GM18502 (cell line): Measurements from ENCODE around the gene CCBE1.
"Not testable (repeated sequence)": the region's sequence is repeated elsewhere in the genome, so short reads cannot be mapped to it uniquely, and the experiment has no call there.

Experiments
- ATAC-seq: cut with Tn5 transposase; IDR thresholded peaks from one replicate; pipeline ENCODE4 v1.9.1; 2021; ENCODE audit warnings: mild to moderate bottlenecking; ENCODE audit not compliant: unreplicated experiment, poor library complexity

The CCBE1 gene

DNA sequence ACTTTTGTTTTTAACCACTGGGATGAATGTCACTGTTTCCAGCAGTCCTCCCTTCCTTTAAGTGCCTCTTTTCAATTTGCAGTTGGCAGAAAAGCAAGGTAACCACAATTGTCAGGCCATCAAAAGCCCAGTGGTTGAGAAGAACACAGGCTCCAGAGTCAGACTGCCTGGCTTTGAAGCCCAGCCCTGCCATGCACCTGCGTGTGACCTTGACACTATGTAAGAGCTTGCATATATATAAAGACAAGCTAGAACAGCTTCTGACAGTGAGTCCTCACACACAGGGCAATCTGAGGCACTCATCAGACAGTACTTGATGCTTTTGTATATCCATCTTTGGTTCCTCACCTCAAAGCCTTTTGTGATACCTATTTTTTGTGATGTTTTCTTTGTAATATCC, 11.0 kb downstream of the CCBE1 start:
- no peak for ATAC-seq

DNA sequence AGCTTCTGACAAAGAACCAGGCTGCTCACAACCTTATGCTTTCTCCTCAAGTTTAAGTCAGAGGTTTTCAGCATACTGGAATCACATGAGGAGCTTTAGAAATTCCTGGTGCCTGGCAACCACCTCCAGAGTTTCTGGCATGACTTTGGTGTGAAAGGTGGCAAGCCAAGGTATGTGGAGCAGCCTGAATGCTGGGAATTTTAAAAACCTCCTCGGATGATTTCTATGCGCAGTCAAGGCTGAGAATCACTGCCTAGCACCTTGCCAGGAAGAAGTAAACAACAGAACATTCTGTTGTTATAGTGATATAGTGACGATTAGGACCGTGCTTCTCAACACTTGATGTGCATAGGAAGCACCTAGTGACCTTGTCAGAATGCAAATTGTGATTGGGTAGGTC, 11.7 kb downstream of the CCBE1 start:
- ATAC-seq: no peak

DNA sequence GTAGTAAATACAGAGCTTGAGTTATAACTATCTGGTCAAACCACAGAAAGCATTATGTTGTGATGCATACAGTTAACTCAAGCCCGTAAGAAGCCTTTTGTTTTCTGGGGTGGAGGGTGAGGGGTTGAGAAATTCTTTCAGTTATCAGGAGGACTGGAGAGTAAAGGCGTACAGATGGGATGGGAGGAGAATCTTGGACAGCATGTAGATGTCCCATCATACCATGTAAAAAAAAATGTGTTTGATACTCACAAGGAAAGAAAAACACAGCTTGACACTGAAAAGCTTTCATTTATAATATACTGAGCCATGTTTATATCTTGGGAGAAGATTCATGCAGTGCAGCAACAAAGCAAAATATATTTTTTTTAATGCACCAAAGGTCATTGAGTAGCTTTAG, 12.4 kb downstream of the CCBE1 start:
- no peak for ATAC-seq

DNA sequence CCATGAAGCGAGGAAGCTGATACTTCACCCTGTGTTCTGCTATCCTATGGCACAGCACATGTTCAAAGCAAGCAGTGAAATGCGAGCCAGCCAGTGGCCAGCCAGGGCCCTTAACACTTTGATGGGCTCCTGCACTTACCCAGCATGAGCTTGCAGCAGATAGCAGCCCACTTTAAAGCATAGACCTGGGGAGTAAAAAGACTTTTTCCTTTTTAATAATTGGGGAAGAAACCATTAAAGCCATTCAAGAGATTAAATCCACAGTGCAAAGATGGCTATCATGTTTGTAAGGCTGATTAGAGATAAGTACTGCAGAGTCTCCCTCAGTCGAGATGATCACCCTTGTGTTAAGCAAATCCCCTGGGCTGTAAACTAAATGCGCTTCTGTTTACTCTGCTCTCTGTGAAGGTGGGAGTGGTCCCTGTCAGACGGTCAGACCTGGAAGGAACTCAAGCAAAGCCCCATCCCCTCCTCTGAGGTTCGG, 15.7 kb downstream of the CCBE1 start:
- ATAC-seq: no peak

DNA sequence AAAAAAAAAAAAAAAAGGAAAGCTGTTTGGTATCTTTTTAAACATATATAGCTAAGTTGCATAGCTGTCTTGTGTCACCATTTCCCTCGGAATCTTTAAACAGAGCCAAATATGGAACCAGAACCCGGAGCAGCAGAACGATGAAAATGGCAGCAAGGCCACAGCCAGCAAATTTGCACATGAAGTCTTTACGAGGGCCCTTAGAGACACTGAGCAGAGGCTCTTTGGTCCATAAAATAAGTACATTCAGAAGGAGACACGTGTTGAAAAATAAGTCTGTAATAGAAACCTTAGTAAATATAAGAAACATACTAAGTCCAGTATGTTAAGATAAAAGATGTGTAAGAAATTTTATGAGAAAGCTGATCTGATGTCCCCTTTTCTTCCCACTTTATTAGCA, 16.2 kb downstream of the CCBE1 start:
- ATAC-seq: no peak

DNA sequence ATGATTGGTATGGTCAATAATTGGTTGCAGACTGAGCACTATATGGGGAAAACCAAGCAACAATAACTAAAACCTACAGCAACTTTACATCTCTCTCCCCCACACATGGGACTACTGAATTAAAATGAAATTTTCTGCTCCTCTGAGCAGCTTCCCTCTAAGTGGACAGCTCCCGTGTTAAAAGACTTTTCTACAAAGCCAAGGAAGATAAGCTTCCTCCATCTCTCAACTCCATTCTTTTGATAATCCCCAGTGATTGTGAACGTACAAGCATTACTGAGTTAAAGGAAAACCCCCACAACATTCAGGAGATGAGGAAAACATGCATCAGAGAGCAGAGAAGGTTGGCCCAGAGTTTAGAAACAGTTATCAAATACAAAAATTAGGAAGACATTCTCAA, 21.9 kb downstream of the CCBE1 start:
- ATAC-seq: no peak

DNA sequence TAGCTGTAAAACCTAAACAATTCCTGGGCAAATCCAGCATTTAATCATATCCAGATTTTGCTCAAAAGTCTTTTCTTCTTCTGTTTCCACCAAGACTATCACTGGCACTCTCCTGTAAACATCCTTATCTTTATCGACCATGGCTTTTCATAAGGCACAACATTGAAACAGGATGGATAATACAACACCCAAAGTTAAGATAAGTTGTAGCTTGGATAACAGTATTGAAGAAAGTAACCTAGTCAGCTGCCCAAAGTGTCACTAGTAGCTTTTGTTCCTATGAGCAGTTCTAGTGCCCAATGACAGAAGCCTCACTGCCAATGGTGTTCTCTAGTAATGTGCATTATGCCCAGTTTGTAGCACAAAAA, 22.3 kb downstream of the CCBE1 start:
- ATAC-seq: no peak

DNA sequence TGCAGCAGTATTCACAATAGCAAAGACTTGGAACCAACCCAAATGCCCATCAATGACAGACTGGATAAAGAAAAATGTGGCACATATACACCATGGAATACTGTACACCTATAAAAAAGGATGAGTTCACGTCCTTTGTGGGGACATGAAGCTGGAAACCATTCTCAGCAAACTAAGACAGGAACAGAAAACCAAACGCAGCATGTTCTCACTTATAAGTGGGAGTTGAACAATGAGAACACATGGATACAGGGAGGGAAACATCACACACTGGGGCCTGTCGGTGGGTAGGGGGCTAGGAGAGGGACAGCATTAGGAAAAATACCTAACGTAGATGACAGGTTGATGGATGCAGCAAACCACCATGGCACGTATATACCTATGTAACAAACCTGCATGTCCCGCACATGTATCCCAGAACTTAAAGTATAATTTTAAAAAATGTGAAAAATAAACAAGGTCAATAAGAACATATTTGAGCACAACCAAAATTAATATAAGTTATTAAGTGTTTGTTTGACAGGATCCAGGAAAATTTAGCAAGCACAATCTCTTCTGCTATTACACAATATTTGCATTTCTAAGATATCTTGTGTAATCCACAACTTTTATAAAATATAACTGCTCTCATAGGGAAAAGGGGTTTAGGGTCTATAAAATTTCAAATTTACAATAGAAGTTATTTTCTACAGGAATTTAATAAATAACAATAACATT, 22.9 kb downstream of the CCBE1 start:
- ATAC-seq: no peak

DNA sequence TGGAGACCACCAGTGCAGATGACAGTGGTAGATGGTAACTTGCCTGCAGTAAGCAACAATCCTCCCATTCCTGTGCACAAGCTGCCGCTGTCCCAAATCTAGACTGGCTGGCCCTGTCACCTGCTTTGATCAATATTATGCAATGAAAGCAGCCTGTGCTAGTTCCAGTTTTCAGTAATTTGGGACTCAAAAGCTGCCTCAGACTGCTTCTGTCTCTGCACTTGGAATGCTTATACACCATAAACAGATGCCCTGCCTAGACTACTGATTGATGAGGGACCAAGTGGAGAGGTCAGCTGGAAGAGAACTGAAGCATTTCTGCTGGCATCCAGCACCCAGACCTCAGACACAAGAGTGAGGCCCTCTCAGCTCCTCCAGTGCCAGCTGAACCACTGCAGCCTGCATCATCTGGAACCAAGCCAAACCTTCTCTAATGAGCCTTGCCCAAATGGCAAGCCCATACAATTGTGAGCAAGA, 24.9 kb downstream of the CCBE1 start:
- no peak for ATAC-seq

DNA sequence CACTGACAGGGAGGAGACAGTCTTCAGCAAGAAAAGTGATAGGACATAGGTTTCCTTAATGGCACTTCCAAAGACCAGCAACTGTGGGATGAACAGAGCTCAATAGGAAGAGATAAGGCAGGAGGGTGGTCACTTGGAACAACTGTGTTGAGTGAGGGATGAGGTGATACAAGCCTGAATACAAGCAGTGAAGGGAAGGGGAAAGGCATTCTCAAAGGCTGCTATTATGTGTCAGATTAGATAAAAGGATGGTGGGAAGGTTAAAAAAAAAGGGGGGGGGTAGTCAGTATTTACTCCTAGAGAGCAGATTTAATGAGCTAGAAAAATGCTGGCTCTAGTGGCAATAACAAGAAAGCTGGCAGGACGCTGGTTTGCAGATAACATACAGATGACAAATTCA, 25.7 kb downstream of the CCBE1 start:
- no peak for ATAC-seq

DNA sequence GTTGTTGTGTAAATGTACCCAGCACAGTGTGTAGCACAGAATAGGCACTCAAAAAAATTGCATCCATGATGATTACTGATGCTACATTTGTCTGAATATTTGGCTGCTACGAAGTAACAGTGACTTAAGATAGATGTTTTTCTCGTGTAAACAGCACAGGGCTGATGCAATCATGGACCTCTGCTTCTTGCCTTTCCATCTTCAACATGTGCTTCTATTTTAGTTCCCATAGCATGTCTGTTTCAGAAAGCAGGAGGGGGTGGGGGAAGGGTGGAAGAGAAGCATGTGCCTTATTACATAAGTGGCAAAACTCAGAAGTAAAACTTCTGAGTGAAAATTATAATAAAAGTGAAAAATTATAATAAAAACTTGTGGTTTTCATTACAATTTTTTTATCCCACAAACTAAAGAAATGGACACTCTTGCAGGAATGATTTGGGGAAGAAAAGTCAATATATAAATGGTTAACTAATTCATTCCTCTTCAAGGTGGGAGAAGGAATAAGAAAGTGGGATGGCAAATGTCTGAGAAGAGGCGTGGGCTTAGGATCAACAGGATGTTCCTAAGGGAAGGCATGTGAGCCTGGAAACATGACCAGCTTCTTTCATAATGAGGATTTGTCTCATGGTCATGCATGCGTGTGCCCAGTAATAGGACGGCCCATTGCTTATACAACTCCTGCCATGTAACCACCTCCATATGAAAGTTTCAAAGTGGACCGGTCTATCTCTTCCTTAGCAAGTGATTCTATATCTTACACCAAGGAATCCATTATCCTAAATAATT, 27.2 kb downstream of the CCBE1 start:
- ATAC-seq: no peak

DNA sequence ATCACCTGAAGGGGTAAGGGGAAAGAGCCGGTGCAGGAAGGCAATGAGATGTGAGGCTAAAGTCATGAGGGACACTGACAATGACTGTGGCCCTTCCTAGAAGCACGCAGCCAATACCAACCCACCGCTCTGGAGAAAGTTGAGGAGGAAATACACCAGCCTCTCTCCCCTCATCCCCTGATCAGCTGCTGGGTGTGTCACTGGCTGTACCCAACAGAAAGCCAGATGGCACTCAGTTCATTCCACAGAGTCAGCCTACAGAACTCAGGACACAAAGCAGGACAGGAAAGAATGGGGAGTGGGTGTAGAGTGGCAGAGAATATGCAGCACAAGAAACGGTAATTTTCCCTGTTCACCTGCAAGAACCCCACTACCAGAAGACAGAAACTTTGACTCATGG, 29.7 kb downstream of the CCBE1 start:
- no peak for ATAC-seq

DNA sequence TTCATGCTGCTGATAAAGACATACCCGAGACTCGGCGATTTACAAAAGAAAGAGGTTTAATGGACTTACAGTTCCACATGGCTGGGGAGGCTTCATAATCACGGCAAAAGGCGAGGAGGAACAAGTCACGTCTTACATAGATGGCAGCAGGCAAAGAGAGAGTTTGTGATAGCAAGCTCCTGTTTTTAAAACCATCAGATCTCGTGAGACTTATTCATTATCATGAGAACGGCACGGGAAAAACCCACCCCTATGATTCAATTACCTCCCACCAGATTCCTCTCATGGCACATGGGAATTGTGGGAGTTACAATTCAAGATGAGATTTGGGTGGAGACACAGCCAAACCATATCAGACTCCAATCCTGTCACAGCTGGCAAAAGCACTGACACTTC, 31.2 kb downstream of the CCBE1 start:
- not testable (repeated sequence) for ATAC-seq

DNA sequence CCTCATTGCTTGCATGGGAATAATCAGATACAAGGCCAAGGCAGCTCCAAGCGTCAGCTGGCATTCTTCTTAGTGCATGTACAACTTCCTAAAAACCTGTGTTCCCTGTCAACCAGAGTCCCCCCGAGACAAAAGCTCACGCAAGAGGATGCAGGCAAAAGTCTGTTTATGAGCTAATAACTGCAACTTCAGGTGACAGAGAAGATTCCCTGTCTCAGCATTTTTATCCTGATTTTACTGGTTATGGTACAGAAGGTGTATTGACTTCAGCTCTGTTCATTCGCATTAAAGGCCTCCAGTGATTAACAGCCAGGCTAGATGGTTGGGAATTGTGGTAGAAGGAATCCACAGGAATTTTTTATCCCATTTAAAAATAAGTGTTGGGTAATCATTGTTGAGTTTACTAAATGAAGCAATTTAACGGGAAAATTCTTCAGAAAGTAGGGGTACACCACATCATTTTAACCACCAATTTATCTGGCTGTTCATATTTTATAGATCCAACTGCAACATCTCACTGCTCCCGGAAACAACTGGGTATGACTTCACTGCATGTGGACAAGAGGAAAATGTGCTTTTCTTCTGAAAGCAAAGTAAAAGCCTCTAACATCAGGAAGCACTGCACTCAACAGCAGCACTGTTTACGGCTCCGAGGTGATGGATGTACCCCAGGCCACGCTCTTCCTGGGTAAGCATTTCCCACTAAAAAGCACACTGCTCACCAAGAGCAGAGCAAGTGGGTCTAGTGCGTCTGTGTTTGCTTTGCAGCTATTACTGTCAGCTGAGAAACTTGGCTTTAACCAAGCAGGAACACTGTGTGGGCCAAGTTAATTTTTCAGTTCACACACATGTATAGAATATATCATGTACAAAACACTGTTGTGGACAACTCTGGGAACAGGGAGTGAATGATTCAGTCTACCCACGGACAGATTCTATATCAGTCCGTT, 31.9 kb downstream of the CCBE1 start:
- no peak for ATAC-seq

DNA sequence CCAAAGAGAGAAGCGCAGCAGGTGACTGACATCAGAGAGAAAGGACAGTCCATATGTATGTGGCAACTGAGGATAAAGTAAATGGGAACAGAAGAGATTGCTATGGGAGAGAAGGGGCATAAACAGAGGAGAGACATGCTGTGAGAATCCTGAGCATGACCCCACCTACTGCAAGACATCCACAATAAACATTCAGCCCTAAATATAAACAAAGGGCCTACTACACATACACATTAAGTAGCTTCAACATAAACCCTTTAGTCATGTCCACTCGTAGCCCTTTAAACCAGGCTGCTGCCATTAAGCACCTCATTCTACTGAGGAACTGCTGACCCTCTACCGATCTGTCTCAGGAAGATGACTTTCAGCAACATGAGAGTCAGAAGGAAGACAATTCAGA, 32.9 kb downstream of the CCBE1 start:
- no peak for ATAC-seq

DNA sequence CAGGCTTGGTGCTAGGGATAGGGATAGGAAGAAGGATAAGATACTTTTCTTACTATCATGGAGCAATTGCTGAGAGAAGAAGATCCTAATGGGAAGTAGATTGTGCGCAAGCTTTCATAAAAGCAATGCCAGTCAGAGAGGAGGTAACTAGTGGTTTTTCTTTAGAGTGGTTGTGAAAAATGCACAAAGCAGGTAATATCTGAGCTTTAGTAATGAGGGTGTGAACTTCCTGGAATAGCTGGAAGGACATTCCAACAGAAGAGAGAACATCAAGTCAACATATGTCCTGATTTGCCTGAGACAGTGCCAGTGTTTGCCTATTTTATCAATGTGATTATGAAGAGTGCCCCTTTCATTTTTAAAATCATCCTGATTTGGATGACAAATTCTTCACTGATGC, 34.1 kb downstream of the CCBE1 start:
- ATAC-seq: no peak

DNA sequence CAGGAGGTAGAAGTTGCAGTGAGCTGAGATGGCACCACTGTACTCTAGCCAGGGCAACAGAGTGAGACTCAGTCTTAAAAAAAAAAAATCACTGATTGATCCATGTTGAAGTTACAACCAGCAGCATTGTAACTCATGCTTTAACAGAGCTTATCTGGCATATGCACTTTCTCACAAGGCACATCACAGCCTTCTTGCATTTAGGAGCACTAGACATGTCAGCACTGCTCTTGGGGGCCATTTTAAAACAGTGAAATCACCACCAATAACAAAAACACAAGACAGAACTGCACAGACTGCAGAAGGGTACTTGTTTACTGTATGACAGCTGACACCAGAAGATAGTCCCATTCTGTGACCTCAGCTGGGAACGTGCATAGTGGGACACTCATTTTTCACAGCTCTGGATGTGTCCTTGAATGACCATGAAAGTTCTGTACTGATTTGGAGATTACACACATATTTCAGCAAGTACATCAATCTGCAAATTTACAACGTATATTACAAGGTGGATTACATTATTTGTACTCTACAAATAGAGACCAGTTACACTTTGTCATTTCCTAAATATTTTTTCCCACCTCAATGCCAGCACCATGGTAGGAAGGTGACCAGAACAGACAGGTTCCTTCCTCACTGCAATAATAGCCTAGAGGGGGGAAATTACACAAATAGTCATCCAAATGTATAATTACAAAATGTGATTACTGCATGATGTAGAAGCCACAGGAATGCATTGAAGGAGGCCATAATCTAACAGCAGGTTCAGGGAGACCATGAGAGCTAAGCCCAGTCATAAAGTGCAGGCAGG, 35.1 kb downstream of the CCBE1 start:
- ATAC-seq: no peak

DNA sequence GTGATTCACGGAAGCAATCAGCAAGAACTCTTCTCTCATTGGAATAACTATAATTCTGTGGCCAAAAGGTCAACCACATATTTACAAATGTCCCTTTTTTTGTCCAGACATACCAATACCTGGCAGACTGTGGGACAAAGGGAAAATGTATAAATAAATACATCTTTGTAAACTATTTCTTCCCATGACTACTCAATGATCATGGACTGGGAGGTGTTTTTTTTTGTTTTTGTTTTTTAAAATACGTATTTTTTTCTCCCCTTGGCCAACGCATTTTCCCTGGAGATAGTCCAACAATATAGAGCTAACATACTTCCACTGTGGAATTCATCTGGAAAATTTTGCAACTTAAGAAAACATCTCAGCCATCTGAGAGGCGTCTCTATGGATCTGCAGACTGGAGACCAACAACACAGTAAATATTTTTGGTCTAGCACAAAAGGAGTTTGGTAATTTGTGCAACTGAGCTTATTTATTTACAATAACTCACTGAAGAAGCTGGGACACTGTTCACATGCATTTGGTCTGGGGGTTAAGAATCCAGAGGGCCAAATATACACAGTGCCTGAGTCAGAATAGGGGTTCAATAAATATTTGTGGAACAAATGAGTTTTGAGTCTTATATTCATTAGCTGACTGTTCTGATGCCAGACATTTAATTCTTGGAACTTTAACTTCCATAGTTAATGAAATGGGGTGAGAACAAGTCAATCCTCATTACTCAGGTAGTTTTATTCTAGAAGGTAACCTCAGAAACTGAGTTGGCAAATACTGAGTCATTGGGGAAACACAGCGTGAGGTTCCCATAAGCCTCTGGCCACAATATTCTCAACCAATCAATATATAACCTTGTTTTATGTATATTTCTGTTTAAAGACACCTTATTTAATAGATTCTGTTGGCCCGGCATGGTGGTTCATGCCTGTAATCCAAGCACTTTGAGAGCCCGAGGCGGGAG, 36.2 kb downstream of the CCBE1 start:
- no peak for ATAC-seq

DNA sequence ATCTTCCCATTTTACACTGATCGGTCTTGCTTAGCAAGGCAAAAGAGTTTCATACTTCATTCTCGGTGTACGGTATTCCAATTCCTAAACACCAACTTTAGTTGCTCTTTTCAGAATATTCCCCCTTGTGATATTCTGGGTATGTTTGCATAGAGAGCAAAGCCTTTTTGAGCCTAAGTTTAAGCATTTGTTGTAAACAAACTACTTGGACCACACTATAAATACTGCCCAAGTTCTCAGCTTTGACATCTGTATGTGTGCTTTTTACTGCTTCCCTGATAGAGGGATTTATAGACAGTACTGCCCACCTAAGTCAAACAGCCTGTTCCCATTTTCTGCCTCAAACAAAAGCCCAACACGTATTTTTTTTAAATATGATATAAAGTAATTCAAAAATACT, 36.9 kb downstream of the CCBE1 start:
- no peak for ATAC-seq
